Esophagus (tissue), 2 donors: ENCODE results near the gene NPAT. TPM values are rescaled to one million over a fixed set of nuclear protein-coding genes. Genes with fewer than 3 reads are reported as not detected.

ENCODE experiments used
- H3K27ac ChIP-seq, 2 donors: one replicate each; pipeline ENCODE4 v1.5.1; 2013; ENCODE audit warnings: low read depth in 2 of 2, mild to moderate bottlenecking in 2 of 2, inconsistent platforms in 1 of 2, low read length in 1 of 2, moderate library complexity in 1 of 2
- H3K27me3 ChIP-seq, 2 donors: one replicate each; pipeline ENCODE4 v1.6.1; 2013; ENCODE audit warnings: low read length in 2 of 2, control low read depth in 1 of 2, mild to moderate bottlenecking in 1 of 2; ENCODE audit not compliant: insufficient read depth in 2 of 2, control insufficient read depth in 1 of 2
- H3K36me3 ChIP-seq, 2 donors: one replicate each; pipeline ENCODE4 v1.6.1; 2013; ENCODE audit warnings: low read length in 1 of 2; ENCODE audit not compliant: control insufficient read depth in 2 of 2, insufficient read depth in 2 of 2
- H3K4me1 ChIP-seq, 2 donors: one replicate each; pipeline ENCODE4 v1.6.1; 2013; ENCODE audit warnings: low read length in 1 of 2; ENCODE audit not compliant: control insufficient read depth in 2 of 2, insufficient read depth in 2 of 2
- H3K4me3 ChIP-seq, 2 donors: one replicate each; pipeline ENCODE4 v1.5.1; 2013; ENCODE audit warnings: low read length in 2 of 2, mild to moderate bottlenecking in 2 of 2, low read depth in 1 of 2, moderate library complexity in 1 of 2
- H3K9me3 ChIP-seq, 2 donors: one replicate each; pipeline ENCODE4 v1.6.1; 2013; ENCODE audit warnings: mild to moderate bottlenecking in 2 of 2, low read depth in 1 of 2, low read length in 1 of 2, moderate library complexity in 1 of 2; ENCODE audit not compliant: control insufficient read depth in 2 of 2, insufficient read depth in 1 of 2
- WGBS, 2 donors: extraction: QIAGEN DNeasy Blood & Tissue Kit; methylation state at CpG; one replicate each; pipeline ENCODE4 v1.1.7; 2013; 5-methylcytosine and 5-hydroxymethylcytosine counted together
- polyA plus RNA-seq, 2 donors: library from polyadenylated mRNA; stranded (reverse); fragments of 200-250 nt; gene quantifications; one replicate each; pipeline ENCODE4 v1.2.3, GENCODE V29; 2013
- donor health status: healthy with polysubstance abuse.
- donor health status: Bipolar disorder and iron deficiency.

NPAT gene
- polyA plus RNA-seq, 2 donors, result 2.0 to 2.5 TPM

DNA sequence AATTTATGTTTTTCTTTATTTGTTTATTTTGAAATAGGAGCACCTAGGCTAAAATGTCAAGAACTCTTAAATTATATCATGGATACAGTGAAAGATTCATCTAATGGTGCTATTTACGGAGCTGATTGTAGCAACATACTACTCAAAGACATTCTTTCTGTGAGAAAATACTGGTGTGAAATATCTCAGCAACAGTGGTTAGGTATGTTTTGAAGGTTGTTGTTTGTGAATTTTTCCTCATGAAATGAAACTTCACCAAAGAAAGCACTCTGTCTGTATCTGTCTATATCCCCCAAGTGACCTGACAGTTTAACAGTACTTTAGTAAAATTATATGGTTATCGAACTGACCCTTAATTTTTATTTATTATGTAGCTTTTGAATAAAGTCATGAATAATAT is 13.2 kb upstream of the NPAT start:
- Histone ChIP-seq H3K27ac (no peak overlapping the region), H3K4me3 (no peak overlapping the region), H3K4me1 (no peaks in the 10 kb centered on the region), H3K9me3 (no peaks in the 10 kb centered on the region), H3K36me3 (no peaks in the 10 kb centered on the region), H3K27me3 (no peaks in the 10 kb centered on the region)
- 96 to 97% methylated on average over 2 of the region's 2 CpGs for WGBS, 2 donors

GRCh38 chr11:108235192-108235591 is 12.8 kb upstream of the NPAT start:
- H3K9me3 ChIP-seq, result no peaks in the 10 kb centered on the region
- H3K4me3 ChIP-seq, result no peak overlapping the region
- H3K27ac ChIP-seq, result no peak overlapping the region
- no peaks in the 10 kb centered on the region for H3K4me1 ChIP-seq
- H3K36me3 ChIP-seq, result peaks cover 0 to under 1% of the 10 kb centered on the region in 2 donors
- 93 to 100% methylated on average over 1 of the region's 1 CpG for WGBS, 2 donors
- no peaks in the 10 kb centered on the region for H3K27me3 ChIP-seq

GRCh38 chr11:108233277-108233945 is 11.0 kb upstream of the NPAT start:
- H3K4me3 ChIP-seq, result no peak overlapping the region
- WGBS, 2 donors, result 98 to 99% methylated on average over 2 of the region's 2 CpGs
- H3K9me3 ChIP-seq, result no peaks in the 10 kb centered on the region
- no peaks in the 10 kb centered on the region for H3K4me1 ChIP-seq
- peaks cover 0 to 5% of the 10 kb centered on the region in 2 donors for H3K36me3 ChIP-seq
- H3K27me3 ChIP-seq, result no peaks in the 10 kb centered on the region
- H3K27ac ChIP-seq, result no peak overlapping the region

- Histone ChIP-seq H3K9me3 (no peaks in the 10 kb centered on the region), H3K4me1 (no peaks in the 10 kb centered on the region), H3K27me3 (no peaks in the 10 kb centered on the region), H3K27ac (no peak overlapping the region), H3K4me3 (no peak overlapping the region), H3K36me3 (peaks cover 0 to 5% of the 10 kb centered on the region in 2 donors)
- WGBS, 2 donors, result 77 to 80% methylated on average over 2 of the region's 2 CpGs
These were observed 5.8 kb upstream of the NPAT start for GRCh38 chr11:108228251-108228650.

DNA sequence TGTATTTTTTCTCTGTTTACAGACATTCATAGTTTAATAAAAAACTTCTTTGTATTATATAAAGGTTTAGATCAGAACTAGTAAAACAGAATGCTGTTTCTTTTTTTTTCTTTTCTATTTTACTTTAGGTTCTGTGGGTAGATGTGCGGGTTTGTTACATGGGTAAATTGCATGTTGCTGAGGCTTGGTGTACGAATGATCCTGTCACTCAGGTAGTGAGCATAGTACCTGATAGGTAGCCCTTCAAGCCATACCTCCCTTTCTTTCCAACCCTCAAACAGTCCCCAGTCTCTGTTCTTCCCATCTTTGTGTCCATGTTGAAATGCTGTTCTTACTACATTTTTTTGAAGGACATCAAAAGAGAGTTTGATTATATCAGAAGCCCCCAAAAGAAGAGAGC is 3.6 kb upstream of the NPAT start:
- WGBS, 2 donors, result 87 to 90% methylated on average over 2 of the region's 2 CpGs
- H3K9me3 ChIP-seq, result no peaks in the 10 kb centered on the region
- no peaks in the 10 kb centered on the region for H3K4me1 ChIP-seq
- no peak overlapping the region for H3K4me3 ChIP-seq
- no peaks in the 10 kb centered on the region for H3K27me3 ChIP-seq
- peaks cover 0 to 5% of the 10 kb centered on the region in 2 donors for H3K36me3 ChIP-seq
- H3K27ac ChIP-seq, result no peak overlapping the region

GRCh38 chr11:108224911-108225786 is 2.7 kb upstream of the NPAT start:
- Histone ChIP-seq H3K27ac (peak overlapping the region in 1 of 2 donors; percentile 26), H3K4me1 (no peaks in the 10 kb centered on the region), H3K36me3 (peaks cover 0 to 5% of the 10 kb centered on the region in 2 donors), H3K9me3 (no peaks in the 10 kb centered on the region), H3K27me3 (no peaks in the 10 kb centered on the region), H3K4me3 (no peak overlapping the region)
- WGBS, 2 donors, result 75 to 77% methylated on average over 14 of the region's 14 CpGs

GRCh38 chr11:108224366-108224765 is 1.9 kb upstream of the NPAT start:
- Histone ChIP-seq H3K4me1 (no peaks in the 10 kb centered on the region), H3K27me3 (no peaks in the 10 kb centered on the region), H3K27ac (peak overlapping the region in 1 of 2 donors; percentile 67), H3K4me3 (peak overlapping the region in 1 of 2 donors; percentile 97), H3K9me3 (no peaks in the 10 kb centered on the region), H3K36me3 (no peaks in the 10 kb centered on the region)
- 61 to 74% methylated on average over 4 of the region's 4 CpGs for WGBS, 2 donors

GRCh38 chr11:108223348-108224149 is 1.1 kb upstream of the NPAT start:
- H3K4me3 ChIP-seq, result peak overlapping the region; percentile 85 to 97
- no peaks in the 10 kb centered on the region for H3K9me3 ChIP-seq
- no peaks in the 10 kb centered on the region for H3K4me1 ChIP-seq
- 6 to 9% methylated on average over 20 of the region's 20 CpGs for whole genome bisulfite sequencing, 2 donors
- no peaks in the 10 kb centered on the region for H3K36me3 ChIP-seq
- H3K27me3 ChIP-seq, result no peaks in the 10 kb centered on the region
- peak overlapping the region; percentile 99 to 100 for H3K27ac ChIP-seq

- H3K27ac ChIP-seq, result peak overlapping the region; percentile 99 to 100
- H3K27me3 ChIP-seq, result no peaks in the 10 kb centered on the region
- 0% methylated on average over 29 of the region's 29 CpGs for WGBS, 2 donors
- no peaks in the 10 kb centered on the region for H3K9me3 ChIP-seq
- H3K4me3 ChIP-seq, result peak overlapping the region; percentile 74 to 97
- no peaks in the 10 kb centered on the region for H3K36me3 ChIP-seq
- no peaks in the 10 kb centered on the region for H3K4me1 ChIP-seq
These were observed 396 bp downstream of the NPAT start for GRCh38 chr11:108221911-108222573.
